GM23338 (cell line): Measurements from ENCODE around the gene COMTD1. TPM values are rescaled to one million over a fixed set of nuclear protein-coding genes. Genes with fewer than 3 reads are reported as not detected.
A peak's percentile ranks its signal among the peaks of the same experiment; 100 is the strongest.

Source experiments
- ATAC-seq: fragments of 200-7000 bp; cut with Tn5 transposase; 3 replicates; pipeline ENCODE4 v1.9.1; 2020
- DNase-seq: peaks from one replicate; pipeline ENCODE4 v3.0.0-alpha.2; 2015; ENCODE audit warnings: low spot score
- H2AFZ ChIP-seq: fragments of 200-600 bp; sonication (generic); 2 replicates; pipeline ENCODE4 v1.8.0; 2016; ENCODE audit warnings: antibody characterized with exemption, mild to moderate bottlenecking, moderate library complexity
- H3F3A ChIP-seq: fragments of 200-600 bp; sonication (generic); replicated peaks from 2 replicates; pipeline ENCODE4 v1.8.0; 2017; ENCODE audit warnings: antibody characterized with exemption, mixed run types, low read depth
- H3K27ac ChIP-seq: fragments of 200-600 bp; sonication (generic); 2 replicates; pipeline ENCODE4 v1.6.1; 2016; ENCODE audit warnings: low read depth
- H3K27me3 ChIP-seq: fragments of 200-600 bp; sonication (generic); 2 replicates; pipeline ENCODE4 v1.8.0; 2016; ENCODE audit warnings: mild to moderate bottlenecking, mixed run types, moderate library complexity; ENCODE audit not compliant: insufficient read depth
- H3K36me3 ChIP-seq: fragments of 200-600 bp; sonication (generic); 2 replicates; pipeline ENCODE4 v1.8.0; 2016; ENCODE audit warnings: mild to moderate bottlenecking; ENCODE audit not compliant: insufficient read depth
- H3K4me1 ChIP-seq: fragments of 200-600 bp; sonication (generic); 2 replicates; pipeline ENCODE4 v1.8.0; 2016; ENCODE audit warnings: mild to moderate bottlenecking, moderate library complexity; ENCODE audit not compliant: insufficient read depth
- H3K4me2 ChIP-seq: fragments of 200-600 bp; sonication (generic); 2 replicates; pipeline ENCODE4 v1.7.1; 2017; ENCODE audit warnings: mixed run types
- H3K4me3 ChIP-seq: fragments of 200-600 bp; sonication (generic); 2 replicates; pipeline ENCODE4 v1.6.1; 2016; ENCODE audit warnings: mixed run types
- H3K79me2 ChIP-seq: fragments of 200-600 bp; sonication (generic); replicated peaks from 2 replicates; pipeline ENCODE4 v1.8.0; 2017; ENCODE audit warnings: mild to moderate bottlenecking; ENCODE audit not compliant: insufficient read depth
- H3K9me2 ChIP-seq: fragments of 200-600 bp; sonication (generic); 2 replicates; pipeline ENCODE4 v1.8.0; 2017; ENCODE audit not compliant: insufficient read depth
- H4K20me1 ChIP-seq: fragments of 200-600 bp; sonication (generic); replicated peaks from 2 replicates; pipeline ENCODE4 v1.8.0; 2017; ENCODE audit warnings: mild to moderate bottlenecking; ENCODE audit not compliant: insufficient read depth
- H3K27ac Mint-ChIP-seq: 2 replicates; pipeline ENCODE4 v1.8.0; 2020; ENCODE audit warnings: inconsistent platforms, mild to moderate bottlenecking, moderate library complexity, mixed read lengths
- H3K27me3 Mint-ChIP-seq: 3 replicates; pipeline ENCODE4 v1.8.0; 2022; ENCODE audit warnings: low read depth, mild to moderate bottlenecking, moderate library complexity, mixed read lengths, inconsistent platforms; ENCODE audit not compliant: insufficient read depth, poor library complexity
- H3K36me3 Mint-ChIP-seq: 3 replicates; pipeline ENCODE4 v1.8.0; 2021; ENCODE audit warnings: low read depth, mild to moderate bottlenecking, inconsistent platforms, moderate library complexity, mixed read lengths
- H3K4me1 Mint-ChIP-seq: 3 replicates; pipeline ENCODE4 v1.8.0; 2020; ENCODE audit warnings: mild to moderate bottlenecking, inconsistent platforms, mixed read lengths
- H3K4me3 Mint-ChIP-seq: 3 replicates; pipeline ENCODE4 v1.8.0; 2021; ENCODE audit warnings: moderate library complexity, mild to moderate bottlenecking, inconsistent platforms, mixed read lengths
- H3K9me3 Mint-ChIP-seq: 3 replicates; pipeline ENCODE4 v1.8.0; 2020; ENCODE audit warnings: moderate library complexity, mild to moderate bottlenecking, inconsistent platforms, mixed read lengths
- CREB1 ChIP-seq: fragments of 250-450 bp; sonication (Bioruptor Pico); IDR thresholded peaks from 2 replicates; pipeline ENCODE4 v1.5.0; 2020; ENCODE audit warnings: low read depth, mild to moderate bottlenecking, moderate library complexity
- CTCF ChIP-seq, 2 experiments: fragments of 200-600 bp in 1 of 2; sonication (generic) in 1 of 2; conservative IDR thresholded peaks; 2 replicates each; pipeline versions ENCODE4 v1.5.1 to v1.6.1; 2016 to 2017; ENCODE audit warnings: antibody characterized with exemption in 2 of 2, low read depth in 2 of 2, mild to moderate bottlenecking in 2 of 2, moderate library complexity in 1 of 2
- ETS1 ChIP-seq: IDR thresholded peaks from 2 replicates; pipeline ENCODE4 v1.6.1; 2016; ENCODE audit warnings: antibody characterized with exemption
- EZH2 ChIP-seq: fragments of 200-600 bp; sonication (generic); IDR thresholded peaks from one replicate; pipeline ENCODE4 v1.8.0; 2017; ENCODE audit warnings: antibody characterized with exemption, mild to moderate bottlenecking, low read depth; ENCODE audit not compliant: unreplicated experiment
- EZH2phosphoT487 ChIP-seq: fragments of 200-600 bp; sonication (generic); IDR thresholded peaks from one replicate; pipeline ENCODE4 v1.8.1; 2018; ENCODE audit warnings: antibody characterized with exemption; ENCODE audit not compliant: unreplicated experiment
- JUNB ChIP-seq: IDR thresholded peaks from one replicate; pipeline ENCODE4 v1.6.1; 2016; ENCODE audit warnings: antibody characterized with exemption; ENCODE audit not compliant: unreplicated experiment
- NANOG ChIP-seq: IDR thresholded peaks from 2 replicates; pipeline ENCODE4 v1.6.1; 2016; ENCODE audit warnings: antibody characterized with exemption, borderline replicate concordance
- POLR2AphosphoS5 ChIP-seq: IDR thresholded peaks from 2 replicates; pipeline ENCODE4 v1.6.1; 2016; ENCODE audit warnings: antibody characterized with exemption, low read depth
- REST ChIP-seq: IDR thresholded peaks from one replicate; pipeline ENCODE4 v1.6.1; 2018; ENCODE audit warnings: antibody characterized with exemption; ENCODE audit not compliant: unreplicated experiment
- STAT1 ChIP-seq: IDR thresholded peaks from one replicate; pipeline ENCODE4 v1.6.1; 2016; ENCODE audit warnings: antibody characterized with exemption; ENCODE audit not compliant: unreplicated experiment
- ZNF114 ChIP-seq: fragments of 250-450 bp; sonication (Bioruptor Pico); IDR thresholded peaks from 2 replicates; pipeline ENCODE4 v1.5.0; 2020; ENCODE audit warnings: mild to moderate bottlenecking, moderate library complexity
- ZNF331 ChIP-seq: fragments of 250-450 bp; sonication (Bioruptor Pico); IDR thresholded peaks from 2 replicates; pipeline ENCODE4 v1.5.0; 2020; ENCODE audit warnings: low read depth, mild to moderate bottlenecking, moderate library complexity
- ZNF462 ChIP-seq: fragments of 250-450 bp; sonication (Bioruptor Pico); IDR thresholded peaks from 2 replicates; pipeline ENCODE4 v1.5.0; 2020; ENCODE audit warnings: mild to moderate bottlenecking, moderate library complexity
- polyA plus RNA-seq: library from polyadenylated mRNA; unstranded; fragments of >200 nt; fragmentation: Nextera tagmentation; extraction: Ambion mirVana; gene quantifications from 2 replicates; pipeline ENCODE4 v1.2.1, GENCODE V29; 2016
- total RNA-seq: library from RNA; depleted of rRNA; stranded (reverse); fragments of >200 nt; shearing (Covaris generic); gene quantifications from 2 replicates; pipeline ENCODE4 v1.2.3, GENCODE V29; 2014

COMTD1 gene
- total and polyA plus RNA-seq, 2 experiments from 2014 or later, result 40.0 to 46.7 TPM

- no peak for ATAC-seq
- H3K4me1 Mint-ChIP-seq, result peaks cover 32% of the 10 kb centered on the region
- no peaks in the 10 kb centered on the region for H3K9me2 ChIP-seq
- H3K36me3 Mint-ChIP-seq, result peaks cover 31% of the 10 kb centered on the region
- 0 out of 2 replicates have a peak, but pooled peaks cover 8% of the 10 kb centered on the region for H3F3A ChIP-seq
- no peak for TF ChIP-seq JUNB
- no peak for TF ChIP-seq ETS1
- no peak for TF ChIP-seq ZNF462 (CRISPR knock-in tag)
- no peak for TF ChIP-seq REST
- no peak for TF ChIP-seq POLR2AphosphoS5
- TF ChIP-seq CREB1 (CRISPR knock-in tag), result no peak
- TF ChIP-seq ZNF114 (CRISPR knock-in tag), result no peak
- no peak for TF ChIP-seq CTCF (conservative IDR thresholded peaks at IDR 0.05; ENCODE audit: low read depth in 2 of 2)
- no peak for TF ChIP-seq NANOG
- TF ChIP-seq STAT1, result no peak
- TF ChIP-seq EZH2, result no peak
- TF ChIP-seq EZH2phosphoT487, result no peak
- TF ChIP-seq ZNF331 (CRISPR knock-in tag), result no peak
- peaks cover 16% of the 10 kb centered on the region for H3K36me3 ChIP-seq
- H3K4me3 ChIP-seq, result peak overlapping the region; percentile 99
- peaks cover 6% of the 10 kb centered on the region for H3K4me1 ChIP-seq
- H3K27ac Mint-ChIP-seq, result peak overlapping the region; percentile 98
- peaks cover 6% of the 10 kb centered on the region for H3K27me3 Mint-ChIP-seq
- H3K79me2 ChIP-seq, result peaks cover 36% of the 10 kb centered on the region
- H4K20me1 ChIP-seq, result peaks cover 16% of the 10 kb centered on the region
- peak overlapping the region; percentile 82 for H3K4me2 ChIP-seq
- H2AFZ ChIP-seq, result peak overlapping the region; percentile 89
- no peaks in the 10 kb centered on the region for H3K27me3 ChIP-seq
- no peak for DNase-seq
- H3K4me3 Mint-ChIP-seq, result peak overlapping the region; percentile 96
- H3K27ac ChIP-seq, result peak overlapping the region; percentile 83; the same call in 1 of the 2 replicates
- H3K9me3 Mint-ChIP-seq, result no peaks in the 10 kb centered on the region
Measured at GRCh38 chr10:75209086-75209920, 26.5 kb downstream of the COMTD1 start.
